IPS-NIHi7 (cell line): ENCODE data around the gene DUSP14.

Source experiments
- DNase-seq: peaks from one replicate; pipeline ENCODE4 v3.0.0; 2012; ENCODE audit warnings: mixed read lengths; ENCODE audit errors: extremely low spot score

The DUSP14 gene

GRCh38 chr17:37513711-37514110 is 24.0 kb downstream of the DUSP14 start:
- no peak for DNase-seq

- no peak for DNase-seq
These were observed 26.5 kb downstream of the DUSP14 start for GRCh38 chr17:37516127-37516571.

GRCh38 chr17:37517881-37518280 is 28.2 kb downstream of the DUSP14 start:
- no peak for DNase-seq

GRCh38 chr17:37518826-37519225 is 29.1 kb downstream of the DUSP14 start:
- DNase-seq = no peak

GRCh38 chr17:37519251-37519985 is 29.7 kb downstream of the DUSP14 start:
- DNase-seq = no peak

- no peak for DNase-seq
These were observed 30.5 kb downstream of the DUSP14 start for GRCh38 chr17:37520174-37520573.

- no peak for DNase-seq
These were observed 32.1 kb downstream of the DUSP14 start for GRCh38 chr17:37521821-37522220.

- no peak for DNase-seq
These were observed 34.1 kb downstream of the DUSP14 start for GRCh38 chr17:37523715-37524219.

- DNase-seq = peak; percentile 73
These were observed 37.7 kb downstream of the DUSP14 start for GRCh38 chr17:37527249-37527851.

- no peak for DNase-seq
These were observed 40.7 kb downstream of the DUSP14 start for GRCh38 chr17:37530420-37530819.

GRCh38 chr17:37532756-37533155 is 43.1 kb downstream of the DUSP14 start:
- no peak for DNase-seq

GRCh38 chr17:37535906-37536305 is 46.2 kb downstream of the DUSP14 start:
- DNase-seq = no peak

GRCh38 chr17:37538981-37539659 is 49.4 kb downstream of the DUSP14 start:
- DNase-seq = no peak

- DNase-seq = peak; percentile 34
These were observed 52.4 kb downstream of the DUSP14 start for GRCh38 chr17:37541880-37542660.

- no peak for DNase-seq
These were observed 54.0 kb downstream of the DUSP14 start for GRCh38 chr17:37543637-37544052.

- DNase-seq = no peak
These were observed 55.8 kb downstream of the DUSP14 start for GRCh38 chr17:37545486-37545885.

GRCh38 chr17:37546302-37546701 is 56.6 kb downstream of the DUSP14 start:
- no peak for DNase-seq

GRCh38 chr17:37547986-37548385 is 58.3 kb downstream of the DUSP14 start:
- DNase-seq = no peak

GRCh38 chr17:37551788-37552187 is 62.1 kb downstream of the DUSP14 start:
- DNase-seq = no peak

GRCh38 chr17:37553401-37553966 is 63.8 kb downstream of the DUSP14 start:
- no peak for DNase-seq

- DNase-seq = no peak
These were observed 65.7 kb downstream of the DUSP14 start for GRCh38 chr17:37555386-37555785.

GRCh38 chr17:37557482-37557881 is 67.8 kb downstream of the DUSP14 start:
- no peak for DNase-seq
